Osteoblast (primary cell): Measurements from ENCODE around the gene MAP3K14. TPM values are rescaled to one million over a fixed set of nuclear protein-coding genes. Genes with fewer than 3 reads are reported as not detected.

Experiments used
- DNase-seq: peaks from one replicate; pipeline ENCODE4 v3.0.0; 2011; ENCODE audit warnings: low spot score, mixed read lengths; ENCODE audit not compliant: insufficient read length; ENCODE audit errors: missing footprints
- H2AFZ ChIP-seq: 2 replicates; pipeline ENCODE4 v1.6.0; 2011; ENCODE audit warnings: mild to moderate bottlenecking, low read length
- H3K27ac ChIP-seq: 2 replicates; pipeline ENCODE4 v1.5.1; 2011; ENCODE audit warnings: mild to moderate bottlenecking, low read depth, low read length, moderate library complexity
- H3K27me3 ChIP-seq: 2 replicates; pipeline ENCODE4 v1.6.0; 2012; ENCODE audit warnings: mild to moderate bottlenecking, control low read depth, inconsistent platforms, low read length, moderate library complexity; ENCODE audit not compliant: insufficient read depth
- H3K36me3 ChIP-seq: 2 replicates; pipeline ENCODE4 v1.5.1; 2011; ENCODE audit warnings: mild to moderate bottlenecking, low read length, control low read depth, moderate library complexity; ENCODE audit not compliant: insufficient read depth
- H3K4me1 ChIP-seq: 2 replicates; pipeline ENCODE4 v1.5.1; 2011; ENCODE audit warnings: mild to moderate bottlenecking, low read length, control low read depth, moderate library complexity; ENCODE audit not compliant: insufficient read depth
- H3K4me2 ChIP-seq: 2 replicates; pipeline ENCODE4 v1.6.0; 2011; ENCODE audit warnings: mild to moderate bottlenecking, low read length; ENCODE audit not compliant: insufficient read depth
- H3K4me3 ChIP-seq: fragments of 200-600 bp; sonication (generic); 3 replicates; pipeline ENCODE4 v1.5.1; 2012; ENCODE audit warnings: mild to moderate bottlenecking, low read length, inconsistent platforms; ENCODE audit not compliant: insufficient read depth
- H3K79me2 ChIP-seq: 2 replicates; pipeline ENCODE4 v1.6.0; 2012; ENCODE audit warnings: mild to moderate bottlenecking, low read length, control low read depth, inconsistent platforms; ENCODE audit not compliant: insufficient read depth
- H3K9me3 ChIP-seq: 2 replicates; pipeline ENCODE4 v1.5.1; 2011; ENCODE audit warnings: low read depth, low read length, control low read depth
- H4K20me1 ChIP-seq: 2 replicates; pipeline ENCODE4 v1.6.0; 2012; ENCODE audit warnings: mild to moderate bottlenecking, low read length, control low read depth; ENCODE audit not compliant: insufficient read depth
- CTCF ChIP-seq: IDR thresholded peaks from 2 replicates; pipeline ENCODE4 v1.5.1; 2011; ENCODE audit warnings: mild to moderate bottlenecking, low read depth, low read length, moderate library complexity; ENCODE audit errors: extremely low read depth
- total RNA-seq: library from RNA; depleted of rRNA; stranded (reverse); fragments of >200 nt; gene quantifications from 2 replicates; pipeline ENCODE4 v1.2.3, GENCODE V29; 2012

MAP3K14 gene
- total RNA-seq, 1 donor = 3.6 TPM

GRCh38 chr17:45308840-45309239, 8.0 kb downstream of the MAP3K14 start:
- Histone ChIP-seq H2AFZ (no peak overlapping the region), H3K27ac (no peak overlapping the region), H3K4me3 (no peak overlapping the region), H3K79me2 (peaks cover 90% of the 10 kb centered on the region), H3K27me3 (no peaks in the 10 kb centered on the region), H3K4me1 (peaks cover 63% of the 10 kb centered on the region), H4K20me1 (peaks cover 71% of the 10 kb centered on the region), H3K4me2 (no peak overlapping the region), H3K36me3 (peaks cover 32% of the 10 kb centered on the region), H3K9me3 (no peaks in the 10 kb centered on the region)
- no peak for DNase-seq
- no peak for TF ChIP-seq CTCF

DNA sequence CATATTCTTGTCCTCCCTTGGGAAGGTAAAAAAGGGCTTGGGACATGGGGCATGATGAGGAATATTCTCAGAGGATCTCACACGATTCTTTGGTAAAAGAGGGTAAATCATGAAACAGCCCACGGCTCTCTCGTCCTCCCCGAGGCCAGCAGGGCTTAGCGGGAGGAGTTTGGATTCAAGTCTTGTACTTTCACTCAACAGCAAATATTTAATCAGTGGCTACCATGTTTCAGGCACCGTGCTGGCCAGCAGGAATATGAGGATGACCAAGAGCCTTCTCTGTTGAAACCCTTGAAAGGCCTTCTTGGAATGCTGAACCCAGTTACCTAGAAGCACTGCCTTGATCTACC, 8.8 kb downstream of the MAP3K14 start:
- no peaks in the 10 kb centered on the region for H3K9me3 ChIP-seq
- no peaks in the 10 kb centered on the region for H3K27me3 ChIP-seq
- TF ChIP-seq CTCF = no peak
- no peak overlapping the region for H3K4me3 ChIP-seq
- H3K4me2 ChIP-seq = peak overlapping the region; percentile 59
- peaks cover 55% of the 10 kb centered on the region for H3K4me1 ChIP-seq
- H3K36me3 ChIP-seq = peaks cover 32% of the 10 kb centered on the region
- no peak overlapping the region for H2AFZ ChIP-seq
- H3K79me2 ChIP-seq = peaks cover 90% of the 10 kb centered on the region
- peaks cover 64% of the 10 kb centered on the region for H4K20me1 ChIP-seq
- peak overlapping the region; percentile 90 for H3K27ac ChIP-seq
- DNase-seq = peak; percentile 54

DNA sequence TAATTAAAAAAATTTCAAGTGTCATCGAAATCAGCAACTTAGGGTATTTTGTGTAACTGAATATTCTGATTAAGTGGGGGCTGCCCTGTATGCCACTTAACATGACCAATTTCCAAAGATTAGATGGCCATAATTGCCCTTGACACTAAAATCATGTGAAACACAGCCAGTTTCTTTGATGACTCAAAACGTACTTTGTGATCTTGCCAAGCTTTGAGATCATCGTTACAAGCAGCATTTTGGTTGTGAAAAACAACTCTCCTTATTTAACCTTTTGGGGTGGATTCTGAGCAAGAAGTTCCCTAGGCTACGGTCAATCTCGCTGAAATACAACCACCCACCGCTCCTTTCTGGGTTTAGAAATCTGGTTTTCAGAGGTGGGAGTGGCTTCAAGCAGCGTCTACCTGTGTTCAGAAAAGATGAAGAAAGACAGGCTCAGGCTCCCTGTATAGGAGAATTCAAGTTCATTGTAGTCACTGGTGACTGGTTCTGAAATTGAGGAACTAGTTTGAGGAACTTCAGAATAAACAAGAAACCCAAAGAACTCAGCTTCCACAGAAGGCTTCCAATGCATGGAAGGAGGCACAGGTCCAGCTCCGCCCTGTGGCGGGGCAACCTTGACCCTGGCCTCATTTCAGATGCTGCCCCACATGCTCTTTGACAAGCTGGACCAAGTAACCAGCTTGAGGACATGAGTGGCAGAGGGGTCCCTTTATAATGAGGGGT, 9.4 kb downstream of the MAP3K14 start:
- Histone ChIP-seq H3K4me1 (peaks cover 55% of the 10 kb centered on the region), H3K27ac (peak overlapping the region; percentile 90), H3K36me3 (peaks cover 32% of the 10 kb centered on the region), H4K20me1 (peaks cover 64% of the 10 kb centered on the region), H3K79me2 (peaks cover 90% of the 10 kb centered on the region), H2AFZ (no peak overlapping the region), H3K4me3 (no peak overlapping the region), H3K9me3 (no peaks in the 10 kb centered on the region), H3K4me2 (peak overlapping the region; percentile 59), H3K27me3 (no peaks in the 10 kb centered on the region)
- no peak for TF ChIP-seq CTCF
- peak; percentile 80 for DNase-seq

GRCh38 chr17:45306623-45307022, 10.2 kb downstream of the MAP3K14 start:
- H3K79me2 ChIP-seq = peaks cover 87% of the 10 kb centered on the region
- H3K27me3 ChIP-seq = no peaks in the 10 kb centered on the region
- H3K4me2 ChIP-seq = peak overlapping the region; percentile 15
- peak overlapping the region; percentile 90 for H3K27ac ChIP-seq
- H3K36me3 ChIP-seq = peaks cover 25% of the 10 kb centered on the region
- peaks cover 57% of the 10 kb centered on the region for H4K20me1 ChIP-seq
- no peak for DNase-seq
- no peak overlapping the region for H3K4me3 ChIP-seq
- peaks cover 47% of the 10 kb centered on the region for H3K4me1 ChIP-seq
- TF ChIP-seq CTCF = peak; percentile 19
- H3K9me3 ChIP-seq = no peaks in the 10 kb centered on the region
- no peak overlapping the region for H2AFZ ChIP-seq
